HCT116 (cell line): ENCODE measurements around the gene CDK14.

Experiments used
- ATF3 ChIP-seq: IDR thresholded peaks from 2 replicates; pipeline ENCODE4 v1.6.1; 2012
- CEBPB ChIP-seq: IDR thresholded peaks from 2 replicates; pipeline ENCODE4 v1.6.1; 2012; ENCODE audit warnings: low read depth
- CTCF ChIP-seq, 3 experiments: fragments of 200-600 bp in 1 of 3; sonication (generic) in 1 of 3; IDR thresholded peaks in 2 of 3; conservative IDR thresholded peaks in 1 of 3; 2 replicates each; pipeline ENCODE4 v1.5.1; 2012 to 2017; ENCODE audit warnings: low read depth in 2 of 3, low read length in 2 of 3, antibody characterized with exemption in 1 of 3, borderline replicate concordance in 1 of 3, control low read depth in 1 of 3, mild to moderate bottlenecking in 1 of 3, mixed read lengths in 1 of 3, mixed run types in 1 of 3, moderate library complexity in 1 of 3; ENCODE audit not compliant: insufficient read depth in 1 of 3
- EGR1 ChIP-seq: IDR thresholded peaks from 2 replicates; pipeline ENCODE4 v1.6.1; 2012; ENCODE audit warnings: low read depth
- EZH2 ChIP-seq: fragments of 200-600 bp; sonication (generic); IDR thresholded peaks from 2 replicates; pipeline ENCODE4 v1.6.1; 2017; ENCODE audit warnings: antibody characterized with exemption, mixed run types
- MAX ChIP-seq: IDR thresholded peaks from 2 replicates; pipeline ENCODE4 v1.6.1; 2012
- POLR2A ChIP-seq: IDR thresholded peaks from 2 replicates; pipeline ENCODE4 v1.7.0; 2011; ENCODE audit warnings: borderline replicate concordance; ENCODE audit not compliant: insufficient read depth, insufficient read length; ENCODE audit errors: extremely low read depth
- POLR2AphosphoS5 ChIP-seq: IDR thresholded peaks from 2 replicates; pipeline ENCODE4 v1.6.1; 2011; ENCODE audit warnings: mild to moderate bottlenecking, low read depth, low read length, moderate library complexity
- REST ChIP-seq: IDR thresholded peaks from 2 replicates; pipeline ENCODE4 v1.6.1; 2012; ENCODE audit warnings: low read depth
- TCF7L2 ChIP-seq: IDR thresholded peaks from 2 replicates; pipeline ENCODE4 v1.7.0; 2011; ENCODE audit warnings: borderline replicate concordance, inconsistent platforms; ENCODE audit not compliant: insufficient read depth, insufficient read length; ENCODE audit errors: extremely low read depth
- ZNF274 ChIP-seq: fragments of 200-500 bp; sonication (Bioruptor generic); IDR thresholded peaks from 2 replicates; pipeline ENCODE4 v1.6.1; 2014; ENCODE audit warnings: mild to moderate bottlenecking, low read depth, low read length, inconsistent platforms

- TF ChIP-seq REST (no peak), ATF3 (no peak), EZH2 (no peak), POLR2AphosphoS5 (no peak), POLR2A (no peak), CTCF (IDR thresholded peaks at IDR 0.05 in 2 of 3, conservative IDR thresholded peaks at IDR 0.05 in 1 of 3; ENCODE audit: borderline replicate concordance in 1 of 3, insufficient read depth in 1 of 3, low read depth in 2 of 3, low read length in 2 of 3) (no peak), TCF7L2 (no peak), MAX (no peak), EGR1 (no peak), CEBPB (no peak), ZNF274 (no peak)
Measured at GRCh38 chr7:90688810-90689209, 92.7 kb downstream of the CDK14 start.
